Trophoblast cell (in vitro differentiated cells and primary cell): ENCODE data around the gene TAS2R60.

Experiments
- DNase-seq, 2 donors: peaks; one replicate each; pipeline ENCODE4 v3.0.0-alpha.2; 2016
- H2AFZ ChIP-seq: 2 replicates; pipeline ENCODE4 v1.6.1; 2013; ENCODE audit warnings: low read length, moderate library complexity, mild to moderate bottlenecking; ENCODE audit not compliant: insufficient read depth, poor library complexity
- H2AK5ac ChIP-seq: 2 replicates; pipeline ENCODE4 v1.6.1; 2013; ENCODE audit warnings: mild to moderate bottlenecking, low read length
- H2BK120ac ChIP-seq: 2 replicates; pipeline ENCODE4 v1.6.1; 2013; ENCODE audit warnings: low read length, mild to moderate bottlenecking, moderate library complexity; ENCODE audit not compliant: insufficient read depth, poor library complexity
- H2BK12ac ChIP-seq: 2 replicates; pipeline ENCODE4 v1.6.1; 2013; ENCODE audit warnings: mild to moderate bottlenecking, low read length, moderate library complexity
- H2BK5ac ChIP-seq: 2 replicates; pipeline ENCODE4 v1.6.1; 2013; ENCODE audit warnings: low read length, low read depth, moderate library complexity, mild to moderate bottlenecking; ENCODE audit not compliant: poor library complexity
- H3K14ac ChIP-seq: 2 replicates; pipeline ENCODE4 v1.6.1; 2013; ENCODE audit warnings: mild to moderate bottlenecking, low read length
- H3K18ac ChIP-seq: 2 replicates; pipeline ENCODE4 v1.6.1; 2013; ENCODE audit warnings: mild to moderate bottlenecking, low read length
- H3K23ac ChIP-seq: 2 replicates; pipeline ENCODE4 v1.6.1; 2013; ENCODE audit warnings: low read length
- H3K27ac ChIP-seq: 2 replicates; pipeline ENCODE4 v1.5.1; 2013; ENCODE audit warnings: low read depth, mild to moderate bottlenecking, inconsistent platforms, low read length, moderate library complexity
- H3K27me3 ChIP-seq: 2 replicates; pipeline ENCODE4 v1.6.1; 2013; ENCODE audit warnings: inconsistent platforms, mild to moderate bottlenecking, low read length, moderate library complexity; ENCODE audit not compliant: insufficient read depth
- H3K36me3 ChIP-seq, 2 experiments: 1 replicate in 1 of 2; 2 replicates in 1 of 2; pipeline ENCODE4 v1.6.1; 2013; ENCODE audit warnings: low read length in 2 of 2, mild to moderate bottlenecking in 2 of 2, moderate library complexity in 1 of 2; ENCODE audit not compliant: insufficient read depth in 2 of 2, control insufficient read depth in 1 of 2
- H3K4ac ChIP-seq: 2 replicates; pipeline ENCODE4 v1.6.1; 2013; ENCODE audit warnings: low read depth, mild to moderate bottlenecking, low read length, moderate library complexity
- H3K4me1 ChIP-seq, 2 experiments: 1 replicate in 1 of 2; 2 replicates in 1 of 2; pipeline ENCODE4 v1.6.1; 2013; ENCODE audit warnings: low read length in 2 of 2, mild to moderate bottlenecking in 2 of 2, moderate library complexity in 1 of 2; ENCODE audit not compliant: insufficient read depth in 2 of 2, control insufficient read depth in 1 of 2
- H3K4me2 ChIP-seq: 2 replicates; pipeline ENCODE4 v1.6.1; 2013; ENCODE audit warnings: inconsistent platforms, mild to moderate bottlenecking, low read length, moderate library complexity
- H3K4me3 ChIP-seq: 2 replicates; pipeline ENCODE4 v1.5.1; 2013; ENCODE audit warnings: mild to moderate bottlenecking, low read depth, low read length, inconsistent platforms
- H3K79me1 ChIP-seq: one replicate; pipeline ENCODE4 v1.6.1; 2013; ENCODE audit warnings: low read length
- H3K79me2 ChIP-seq: 2 replicates; pipeline ENCODE4 v1.6.1; 2013; ENCODE audit warnings: low read length, mild to moderate bottlenecking; ENCODE audit not compliant: control insufficient read depth, insufficient read depth, poor library complexity
- H3K9ac ChIP-seq: 2 replicates; pipeline ENCODE4 v1.6.1; 2013; ENCODE audit warnings: mild to moderate bottlenecking, low read length
- H3K9me3 ChIP-seq: 2 replicates; pipeline ENCODE4 v1.6.1; 2013; ENCODE audit warnings: low read depth, mild to moderate bottlenecking, control low read depth, inconsistent platforms, low read length; ENCODE audit not compliant: insufficient read depth
- H4K12ac ChIP-seq: 2 replicates; pipeline ENCODE4 v1.6.1; 2013; ENCODE audit warnings: low read depth, mild to moderate bottlenecking, low read length, moderate library complexity
- H4K8ac ChIP-seq: 2 replicates; pipeline ENCODE4 v1.6.1; 2013; ENCODE audit warnings: low read depth, mild to moderate bottlenecking, low read length, moderate library complexity
- H4K91ac ChIP-seq: one replicate; pipeline ENCODE4 v1.6.1; 2013; ENCODE audit warnings: low read depth, mild to moderate bottlenecking, low read length, moderate library complexity
- WGBS: extraction: QIAGEN DNeasy Blood & Tissue Kit; methylation state at CpG from one replicate; pipeline ENCODE4 v1.1.7; 2013; ENCODE audit warnings: missing lambda C conversion rate; ENCODE audit not compliant: insufficient read length, insufficient coverage; ENCODE audit errors: extremely low coverage; 5-methylcytosine and 5-hydroxymethylcytosine counted together

Gene TAS2R60

DNA sequence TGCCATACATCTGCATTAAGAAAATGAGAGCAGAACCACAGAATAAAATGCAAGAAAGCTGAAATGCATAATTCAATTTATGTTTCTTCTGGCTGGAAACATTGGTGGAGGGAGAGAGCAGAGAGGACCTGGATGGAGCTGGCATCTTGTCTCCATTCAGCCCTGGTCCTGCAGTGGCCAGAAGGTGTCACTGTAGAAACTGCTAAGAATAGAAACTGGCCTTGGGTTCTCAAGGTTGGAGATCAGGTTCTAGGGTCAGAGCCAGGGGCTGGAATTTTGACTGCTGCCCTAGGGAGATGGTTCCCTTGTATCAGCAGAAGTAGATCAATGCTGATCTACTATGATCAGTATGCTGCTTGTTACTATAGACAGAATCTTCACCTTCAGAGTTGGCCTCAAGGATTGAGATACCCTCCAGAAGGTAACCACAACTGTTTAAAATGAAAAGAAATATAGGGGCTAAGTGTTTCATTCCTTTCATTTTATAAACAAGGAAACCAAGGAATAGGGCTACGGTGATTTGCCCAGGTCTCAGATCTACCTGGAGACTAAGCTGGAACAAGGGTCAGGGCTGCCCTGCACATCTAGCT, 47.6 kb downstream of the TAS2R60 start:
- Histone ChIP-seq H3K36me3 (no peaks in the 10 kb centered on the region), H3K27me3 (no peaks in the 10 kb centered on the region), H3K79me2 (no peaks in the 10 kb centered on the region), H4K12ac (no peak overlapping the region), H3K9me3 (no peaks in the 10 kb centered on the region), H3K23ac (no peak overlapping the region), H3K9ac (peak overlapping the region; percentile 20), H3K18ac (peak overlapping the region; percentile 66), H2BK120ac (peak overlapping the region; percentile 84), H2AFZ (no peak overlapping the region), H2BK5ac (peak overlapping the region; percentile 86), H2AK5ac (peak overlapping the region; percentile 36), H3K27ac (peak overlapping the region; percentile 70), H3K4me2 (no peak overlapping the region), H3K79me1 (peaks cover 11% of the 10 kb centered on the region), H3K4me1 (peaks cover 7 to 10% of the 10 kb centered on the region in 2 experiments), H2BK12ac (peak overlapping the region; percentile 94), H3K4ac (peak overlapping the region; percentile 23), H3K4me3 (no peak overlapping the region), H3K14ac (peak overlapping the region; percentile 71), H4K8ac (peak overlapping the region; percentile 43), H4K91ac (peak overlapping the region; percentile 90)
- DNase-seq = peak; percentile 70 to 75
- no CpG with 5 or more reads among the region's 1 CpG for WGBS

DNA sequence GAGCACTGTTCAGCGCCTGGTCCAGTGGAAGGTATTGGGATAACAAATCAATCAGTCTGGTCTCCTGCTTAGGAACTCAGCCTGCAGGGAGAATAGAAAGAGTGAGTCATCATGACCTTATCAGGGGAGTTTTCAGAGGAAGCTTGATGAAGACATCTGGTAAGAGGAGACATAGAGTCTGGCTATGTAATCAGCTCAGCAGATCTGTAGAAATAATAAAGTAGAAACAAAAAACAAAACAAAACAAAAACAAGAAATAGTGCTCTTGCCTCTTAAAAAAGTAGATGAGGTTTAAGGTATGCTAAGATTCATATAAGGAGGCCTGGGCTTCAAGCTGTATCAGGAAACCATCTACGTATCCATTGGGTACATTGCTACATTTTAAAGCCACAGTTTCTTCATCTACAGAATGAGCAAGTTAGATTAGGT, 48.8 kb downstream of the TAS2R60 start:
- Histone ChIP-seq H2AFZ (no peak overlapping the region), H4K91ac (no peak overlapping the region), H2BK5ac (no peak overlapping the region), H3K4me3 (no peak overlapping the region), H2BK120ac (no peak overlapping the region), H3K4me2 (no peak overlapping the region), H3K23ac (no peak overlapping the region), H3K9ac (no peak overlapping the region), H4K8ac (no peak overlapping the region), H3K79me2 (no peaks in the 10 kb centered on the region), H3K14ac (no peak overlapping the region), H2AK5ac (no peak overlapping the region), H3K27me3 (no peaks in the 10 kb centered on the region), H2BK12ac (no peak overlapping the region), H3K18ac (no peak overlapping the region), H3K9me3 (no peaks in the 10 kb centered on the region), H3K36me3 (no peaks in the 10 kb centered on the region), H3K27ac (peak overlapping the region; percentile 95), H3K4ac (no peak overlapping the region), H4K12ac (no peak overlapping the region), H3K4me1 (peaks cover 7 to 10% of the 10 kb centered on the region in 2 experiments), H3K79me1 (peaks cover 11% of the 10 kb centered on the region)
- WGBS = no CpG with 5 or more reads among the region's 2 CpGs
- DNase-seq = peak; percentile 77 to 93

DNA sequence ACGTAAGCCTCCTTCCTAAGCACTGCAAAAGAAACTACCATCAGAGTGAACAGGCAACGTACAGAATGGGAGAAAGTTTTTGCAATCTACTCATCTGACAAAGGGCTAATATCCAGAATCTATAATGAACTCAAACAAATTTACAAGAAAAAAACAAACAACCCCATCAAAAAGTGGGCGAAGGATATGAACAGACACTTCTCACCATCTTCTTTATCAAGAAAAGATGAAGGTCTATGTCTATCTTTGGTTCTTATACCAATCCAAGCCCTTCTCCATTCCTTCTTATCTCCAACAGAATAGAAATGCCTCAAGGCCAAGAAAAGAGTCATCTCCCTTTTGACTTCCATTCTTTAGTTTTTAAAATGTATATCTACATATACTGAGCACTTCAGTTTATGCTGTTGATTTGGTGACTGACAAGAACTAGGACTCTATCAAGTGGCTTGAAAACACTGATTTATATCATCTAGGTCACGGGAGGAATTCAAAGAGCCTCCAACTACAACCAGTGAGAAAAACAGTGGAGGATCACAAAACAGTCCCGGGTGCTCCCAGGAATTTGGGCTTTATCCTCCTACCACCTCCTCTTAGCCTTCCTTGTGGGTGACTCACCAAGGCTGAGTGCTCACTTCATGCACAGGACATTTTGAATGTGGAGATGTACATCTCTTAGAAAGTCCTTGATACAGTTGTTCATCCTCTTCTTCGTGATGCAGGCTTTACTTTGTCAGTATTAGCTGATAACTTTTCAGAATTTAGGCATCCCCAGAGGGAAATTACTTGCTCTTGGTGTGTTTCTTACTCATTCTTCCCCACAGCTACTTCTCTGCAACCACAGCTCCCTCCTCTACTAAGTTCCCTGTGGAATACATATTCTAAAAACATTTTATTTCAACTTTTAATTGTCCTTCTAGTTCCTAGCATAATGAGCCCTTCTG, 49.8 kb downstream of the TAS2R60 start:
- Histone ChIP-seq H3K18ac (peak overlapping the region; percentile 4), H3K23ac (no peak overlapping the region), H3K4ac (no peak overlapping the region), H3K36me3 (no peaks in the 10 kb centered on the region), H2BK5ac (peak overlapping the region; percentile 74), H3K27ac (peak overlapping the region; percentile 95), H3K4me3 (no peak overlapping the region), H4K91ac (peak overlapping the region; percentile 81), H2AFZ (no peak overlapping the region), H3K4me1 (peaks cover 7 to 10% of the 10 kb centered on the region in 2 experiments), H4K12ac (no peak overlapping the region), H2BK120ac (peak overlapping the region; percentile 90), H4K8ac (peak overlapping the region; percentile 44), H3K4me2 (no peak overlapping the region), H3K27me3 (no peaks in the 10 kb centered on the region), H3K79me2 (no peaks in the 10 kb centered on the region), H3K9me3 (no peaks in the 10 kb centered on the region), H3K14ac (peak overlapping the region; percentile 46), H2AK5ac (no peak overlapping the region), H2BK12ac (peak overlapping the region; percentile 85), H3K79me1 (peaks cover 11% of the 10 kb centered on the region), H3K9ac (no peak overlapping the region)
- peak; percentile 59 to 76 for DNase-seq
- WGBS = no CpG with 5 or more reads among the region's 6 CpGs

- no peak overlapping the region for H3K4ac ChIP-seq
- no peak overlapping the region for H3K4me2 ChIP-seq
- no peak overlapping the region for H2BK5ac ChIP-seq
- peak overlapping the region; percentile 90 for H2BK12ac ChIP-seq
- peaks cover 10 to 13% of the 10 kb centered on the region in 2 experiments for H3K4me1 ChIP-seq
- H2BK120ac ChIP-seq = no peak overlapping the region
- H3K14ac ChIP-seq = no peak overlapping the region
- H4K12ac ChIP-seq = no peak overlapping the region
- no peak overlapping the region for H2AK5ac ChIP-seq
- no peak overlapping the region for H3K23ac ChIP-seq
- WGBS = no CpG with 5 or more reads among the region's 1 CpG
- peaks cover 11% of the 10 kb centered on the region for H3K79me1 ChIP-seq
- H4K8ac ChIP-seq = no peak overlapping the region
- no peak overlapping the region for H4K91ac ChIP-seq
- peak in 1 of 2 donors; percentile 49 for DNase-seq
- H3K9me3 ChIP-seq = no peaks in the 10 kb centered on the region
- no peak overlapping the region for H3K18ac ChIP-seq
- peak overlapping the region; percentile 56 for H3K27ac ChIP-seq
- no peaks in the 10 kb centered on the region for H3K36me3 ChIP-seq
- H2AFZ ChIP-seq = no peak overlapping the region
- no peaks in the 10 kb centered on the region for H3K79me2 ChIP-seq
- no peak overlapping the region for H3K4me3 ChIP-seq
- no peaks in the 10 kb centered on the region for H3K27me3 ChIP-seq
- no peak overlapping the region for H3K9ac ChIP-seq
Observed at GRCh38 chr7:143493751-143494150, 50.5 kb downstream of the TAS2R60 start.
